CD14-positive monocyte (primary cell): ENCODE data around the gene SPATA22. TPM values are rescaled to one million over a fixed set of nuclear protein-coding genes. Genes with fewer than 3 reads are reported as not detected.

Experiments
- DNase-seq, 3 donors: peaks; one replicate each; pipeline ENCODE4 v3.0.0-alpha.2; 2011 to 2022
- H2AFZ ChIP-seq: 2 replicates; pipeline ENCODE4 v1.6.0; 2012; ENCODE audit warnings: mild to moderate bottlenecking, low read depth, low read length, inconsistent platforms; ENCODE audit not compliant: insufficient read depth, poor library complexity, severe bottlenecking
- H3K27ac ChIP-seq, 2 donors: 1 replicate in 1 of 2; 2 replicates in 1 of 2; pipeline ENCODE4 v1.5.1; 2012 to 2013; ENCODE audit warnings: low read length in 2 of 2, control low read depth in 1 of 2, inconsistent platforms in 1 of 2, low read depth in 1 of 2, mild to moderate bottlenecking in 1 of 2
- H3K27me3 ChIP-seq, 2 donors: one replicate each; pipeline versions ENCODE4 v1.6.0 to v1.6.1; 2011 to 2013; ENCODE audit warnings: low read length in 2 of 2; ENCODE audit not compliant: control insufficient read depth in 2 of 2, insufficient read depth in 2 of 2
- H3K36me3 ChIP-seq, 2 donors: replicated peaks in 1 of 2; 1 replicate in 1 of 2; 2 replicates in 1 of 2; pipeline versions ENCODE4 v1.5.1 to v1.6.1; 2012 to 2013; ENCODE audit warnings: low read length in 2 of 2, control low read depth in 1 of 2, inconsistent platforms in 1 of 2, mild to moderate bottlenecking in 1 of 2; ENCODE audit not compliant: insufficient read depth in 2 of 2, control insufficient read depth in 1 of 2
- H3K4me1 ChIP-seq, 2 donors: 1 replicate in 1 of 2; 2 replicates in 1 of 2; pipeline versions ENCODE4 v1.5.1 to v1.6.1; 2012 to 2013; ENCODE audit warnings: low read length in 2 of 2, control low read depth in 1 of 2, inconsistent platforms in 1 of 2, mild to moderate bottlenecking in 1 of 2, moderate library complexity in 1 of 2; ENCODE audit not compliant: insufficient read depth in 2 of 2, control insufficient read depth in 1 of 2
- H3K4me2 ChIP-seq: replicated peaks from 2 replicates; pipeline ENCODE3; 2012; ENCODE audit warnings: low read length, moderate library complexity, mild to moderate bottlenecking; ENCODE audit not compliant: poor library complexity, severe bottlenecking; ENCODE audit errors: extremely low read depth
- H3K4me3 ChIP-seq, 3 experiments: fragments of 200-600 bp in 1 of 3; sonication (generic) in 1 of 3; replicated peaks in 1 of 3; 1 replicate in 2 of 3; 2 replicates in 1 of 3; pipeline ENCODE4 v1.5.1; 2011 to 2013; ENCODE audit warnings: low read length in 3 of 3, mild to moderate bottlenecking in 3 of 3, control low read depth in 2 of 3, low read depth in 2 of 3, inconsistent platforms in 1 of 3, moderate library complexity in 1 of 3
- H3K79me2 ChIP-seq: 2 replicates; pipeline ENCODE4 v1.6.0; 2012; ENCODE audit warnings: mild to moderate bottlenecking, control low read depth, inconsistent platforms, low read length, moderate library complexity; ENCODE audit not compliant: insufficient read depth
- H3K9ac ChIP-seq: 2 replicates; pipeline ENCODE4 v1.6.0; 2017; ENCODE audit warnings: low read length, mild to moderate bottlenecking; ENCODE audit not compliant: insufficient read depth, poor library complexity, severe bottlenecking
- H3K9me3 ChIP-seq, 2 donors: replicated peaks in 1 of 2; 1 replicate in 1 of 2; 2 replicates in 1 of 2; pipeline versions ENCODE4 v1.5.1 to v1.6.1; 2012 to 2013; ENCODE audit warnings: low read length in 2 of 2, control low read depth in 1 of 2; ENCODE audit not compliant: control insufficient read depth in 1 of 2, insufficient read depth in 1 of 2
- H4K20me1 ChIP-seq: 2 replicates; pipeline ENCODE4 v1.6.0; 2012; ENCODE audit warnings: mild to moderate bottlenecking, low read length, control low read depth, moderate library complexity; ENCODE audit not compliant: insufficient read depth
- H3K27ac Mint-ChIP-seq, 7 donors: one replicate each; pipeline ENCODE4 v1.8.0; 2020; ENCODE audit warnings: mild to moderate bottlenecking in 7 of 7, mixed read lengths in 7 of 7, moderate library complexity in 6 of 7, inconsistent platforms in 2 of 7
- H3K27me3 Mint-ChIP-seq, 3 donors: one replicate each; pipeline ENCODE4 v1.8.0; 2021 to 2022; ENCODE audit warnings: low read depth in 3 of 3, mild to moderate bottlenecking in 3 of 3, mixed read lengths in 3 of 3, moderate library complexity in 3 of 3, inconsistent platforms in 1 of 3
- H3K36me3 Mint-ChIP-seq, 2 donors: one replicate each; pipeline ENCODE4 v1.8.0; 2020; ENCODE audit warnings: mixed read lengths in 2 of 2, inconsistent platforms in 1 of 2, mild to moderate bottlenecking in 1 of 2
- H3K4me1 Mint-ChIP-seq: one replicate; pipeline ENCODE4 v1.8.0; 2020; ENCODE audit warnings: mild to moderate bottlenecking, mixed read lengths
- H3K4me3 Mint-ChIP-seq, 2 donors: one replicate each; pipeline ENCODE4 v1.8.0; 2020; ENCODE audit warnings: mild to moderate bottlenecking in 2 of 2, mixed read lengths in 2 of 2, moderate library complexity in 1 of 2
- H3K9me3 Mint-ChIP-seq, 7 donors: one replicate each; pipeline ENCODE4 v1.8.0; 2020 to 2022; ENCODE audit warnings: mixed read lengths in 7 of 7, mild to moderate bottlenecking in 6 of 7, moderate library complexity in 6 of 7, inconsistent platforms in 2 of 7
- CTCF ChIP-seq: fragments of 200-600 bp; IDR thresholded peaks from one replicate; pipeline ENCODE4 v1.8.0; 2022; ENCODE audit warnings: antibody characterized with exemption, mild to moderate bottlenecking
- WGBS: methylation state at CpG from one replicate; pipeline ENCODE4 v1.1.5; 2013; ENCODE audit warnings: missing lambda C conversion rate; ENCODE audit not compliant: insufficient coverage; 5-methylcytosine and 5-hydroxymethylcytosine counted together
- intact Hi-C, 2 donors: fragments of 100-400 bp; cut with micrococcal nuclease; formaldehyde crosslinking; loops; one replicate each; pipeline versions ENCODE4 v1.15.0 to v1.15.1; 2023
- polyA plus RNA-seq, 3 donors: library from polyadenylated mRNA; depleted of rRNA in 1 of 3; unstranded in 2 of 3; stranded (reverse) in 1 of 3; fragments of 300-500 nt in 2 of 3; fragments of >200 nt in 1 of 3; fragmentation: Illumina TruSeq in 2 of 3; gene quantifications; 1 replicate in 2 of 3; 2 replicates in 1 of 3; pipeline ENCODE4 v1.2.3, GENCODE V29; 2012 to 2021

Gene SPATA22
- polyA plus RNA-seq, 3 donors = 0.13 TPM; not detected in 2

DNA sequence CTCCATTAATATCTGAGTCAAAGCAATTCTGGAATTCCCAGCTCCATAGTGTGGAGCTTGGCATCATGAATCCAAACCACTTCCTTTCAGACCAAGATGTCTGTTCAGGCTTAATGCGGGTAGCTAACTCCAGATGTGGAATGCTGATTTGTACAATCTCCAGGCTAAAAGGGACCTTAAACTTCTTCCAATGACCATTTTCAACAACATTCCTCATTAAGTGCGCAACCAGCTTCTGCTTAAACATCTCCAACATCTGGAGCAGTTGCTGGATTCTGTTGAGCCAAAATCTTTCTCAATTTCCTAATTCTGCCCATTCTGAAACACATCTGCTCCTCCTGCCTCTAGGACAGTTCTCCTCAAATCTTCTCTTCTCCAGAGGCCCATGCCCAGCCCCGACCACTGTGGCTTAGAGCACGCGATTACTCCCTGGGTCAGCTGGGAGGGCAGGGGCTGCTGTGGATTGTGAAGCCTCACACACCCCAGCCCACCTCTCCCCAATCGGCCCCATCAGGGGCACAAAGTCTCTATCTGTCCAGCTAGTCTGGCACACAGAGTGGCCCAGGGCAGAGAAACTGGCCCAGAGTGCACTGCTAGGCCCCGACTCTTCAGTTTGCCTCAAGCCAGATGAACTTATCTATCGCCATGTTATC lies 40.4 kb upstream of the SPATA22 start:
- Histone ChIP-seq H2AFZ (no peak overlapping the region), H3K9ac (no peak overlapping the region), H3K9me3 (no peaks in the 10 kb centered on the region), H3K4me2 (no peak overlapping the region), H3K36me3 (no peaks in the 10 kb centered on the region), H3K4me1 (no peaks in the 10 kb centered on the region), H4K20me1 (no peaks in the 10 kb centered on the region), H3K4me3 (no peak overlapping the region), H3K27me3 (no peaks in the 10 kb centered on the region), H3K79me2 (no peaks in the 10 kb centered on the region), H3K27ac (no peak overlapping the region)
- intact Hi-C loops = no loop called here
- WGBS = 91% methylated on average over 6 of the region's 8 CpGs
- Mint-ChIP-seq H3K9me3 (peaks cover 0 to 5% (median 2%) of the 10 kb centered on the region in 7 donors), H3K36me3 (no peaks in the 10 kb centered on the region), H3K4me3 (no peak overlapping the region), H3K4me1 (no peaks in the 10 kb centered on the region), H3K27ac (no peak overlapping the region), H3K27me3 (peaks cover 0 to 8% (median 0%) of the 10 kb centered on the region in 3 donors)
- no peak for DNase-seq
- TF ChIP-seq CTCF = no peak

GRCh38 chr17:3510090-3510489 lies 38.5 kb upstream of the SPATA22 start:
- no peak overlapping the region for H2AFZ ChIP-seq
- Mint-ChIP-seq H3K27me3 (peaks cover 0 to 9% (median 3%) of the 10 kb centered on the region in 3 donors), H3K36me3 (no peaks in the 10 kb centered on the region), H3K27ac (no peak overlapping the region), H3K4me1 (no peaks in the 10 kb centered on the region), H3K4me3 (no peak overlapping the region), H3K9me3 (peaks cover 0 to 6% (median 1%) of the 10 kb centered on the region in 7 donors)
- H3K4me2 ChIP-seq = no peak overlapping the region
- intact Hi-C loops = no loop called here
- no peaks in the 10 kb centered on the region for H3K79me2 ChIP-seq
- H3K4me3 ChIP-seq = no peak overlapping the region
- WGBS = 73% methylated on average over 5 of the region's 7 CpGs
- no peaks in the 10 kb centered on the region for H3K36me3 ChIP-seq
- H3K9me3 ChIP-seq = no peaks in the 10 kb centered on the region
- no peak for TF ChIP-seq CTCF
- no peak for DNase-seq
- H3K4me1 ChIP-seq = no peaks in the 10 kb centered on the region
- H3K27ac ChIP-seq = no peak overlapping the region
- H3K27me3 ChIP-seq = no peaks in the 10 kb centered on the region
- no peaks in the 10 kb centered on the region for H4K20me1 ChIP-seq
- H3K9ac ChIP-seq = no peak overlapping the region
